ENCODE data around the gene ZW10.
A peak's percentile ranks its signal among the peaks of the same experiment; 100 is the strongest.
"Not testable (repeated sequence)": the region's sequence is repeated elsewhere in the genome, so short reads cannot be mapped to it uniquely, and the experiment has no call there.

The ZW10 gene

GRCh38 chr11:113771964-113772363 is 1.5 kb downstream of the ZW10 start:
- TF ChIP-seq POU2F2 (IDR thresholded peaks at IDR 0.05; ENCODE audit: low read depth, low read length): no peak
- TF ChIP-seq SPI1 (IDR thresholded peaks at IDR 0.05; ENCODE audit: low read depth, low read length): no peak
- no peak for TF ChIP-seq POLR2AphosphoS5 (IDR thresholded peaks at IDR 0.05; ENCODE audit: low read depth, low read length)
- no peak for TF ChIP-seq POLR2A (IDR thresholded peaks at IDR 0.05; ENCODE audit: low read depth, low read length)
- TF ChIP-seq TAF1 (IDR thresholded peaks at IDR 0.05; ENCODE audit: low read depth, low read length): no peak
- no peak for TF ChIP-seq PAX5 (IDR thresholded peaks at IDR 0.05; ENCODE audit: insufficient read depth, low read length, severe bottlenecking)
- DNase-seq (ENCODE audit: insufficient read length, low spot score) (no peak), FAIRE-seq (no peak)

GRCh38 chr11:113764527-113765219 is 8.8 kb downstream of the ZW10 start:
- TF ChIP-seq PAX5 (IDR thresholded peaks at IDR 0.05; ENCODE audit: insufficient read depth, low read length, severe bottlenecking): no peak
- TF ChIP-seq POLR2A (IDR thresholded peaks at IDR 0.05; ENCODE audit: low read depth, low read length): no peak
- no peak for FAIRE-seq
- DNase-seq (ENCODE audit: insufficient read length, low spot score): no peak

GRCh38 chr11:113763040-113763439 is 10.5 kb downstream of the ZW10 start:
- not testable (repeated sequence) for DNase-seq (ENCODE audit: insufficient read length, low spot score); FAIRE-seq

GRCh38 chr11:113760241-113760640 is 13.3 kb downstream of the ZW10 start:
- no peak for FAIRE-seq
- DNase-seq (ENCODE audit: insufficient read length, low spot score): no peak
- no peak for TF ChIP-seq SPI1 (IDR thresholded peaks at IDR 0.05; ENCODE audit: low read depth, low read length)
- TF ChIP-seq TAF1 (IDR thresholded peaks at IDR 0.05; ENCODE audit: low read depth, low read length): no peak
- no peak for TF ChIP-seq PAX5 (IDR thresholded peaks at IDR 0.05; ENCODE audit: insufficient read depth, low read length, severe bottlenecking)
- TF ChIP-seq POLR2AphosphoS5 (IDR thresholded peaks at IDR 0.05; ENCODE audit: low read depth, low read length): no peak
- no peak for TF ChIP-seq POLR2A (IDR thresholded peaks at IDR 0.05; ENCODE audit: low read depth, low read length)
- TF ChIP-seq POU2F2 (IDR thresholded peaks at IDR 0.05; ENCODE audit: low read depth, low read length): no peak

GRCh38 chr11:113752932-113753331 is 20.6 kb downstream of the ZW10 start:
- no peak for TF ChIP-seq SPI1 (IDR thresholded peaks at IDR 0.05; ENCODE audit: low read depth, low read length)
- DNase-seq (ENCODE audit: insufficient read length, low spot score) (no peak), FAIRE-seq (no peak)

GRCh38 chr11:113736323-113736722 is 37.2 kb downstream of the ZW10 start:
- DNase-seq (ENCODE audit: insufficient read length, low spot score) (no peak), FAIRE-seq (no peak)
- TF ChIP-seq PAX5 (IDR thresholded peaks at IDR 0.05; ENCODE audit: insufficient read depth, low read length, severe bottlenecking) (no peak), POLR2A (IDR thresholded peaks at IDR 0.05; ENCODE audit: low read depth, low read length) (no peak)

- DNase-seq (ENCODE audit: insufficient read length, low spot score): no peak
- TF ChIP-seq SPI1 (IDR thresholded peaks at IDR 0.05; ENCODE audit: low read depth, low read length) (no peak), POLR2A (IDR thresholded peaks at IDR 0.05; ENCODE audit: low read depth, low read length) (no peak), POU2F2 (IDR thresholded peaks at IDR 0.05; ENCODE audit: low read depth, low read length) (no peak), PAX5 (IDR thresholded peaks at IDR 0.05; ENCODE audit: insufficient read depth, low read length, severe bottlenecking) (no peak), TAF1 (IDR thresholded peaks at IDR 0.05; ENCODE audit: low read depth, low read length) (no peak), POLR2AphosphoS5 (IDR thresholded peaks at IDR 0.05; ENCODE audit: low read depth, low read length) (no peak)
- FAIRE-seq: no peak
Observed at GRCh38 chr11:113732092-113732491, 41.4 kb downstream of the ZW10 start.

- TF ChIP-seq SPI1 (IDR thresholded peaks at IDR 0.05; ENCODE audit: low read depth, low read length): no peak
- no peak for TF ChIP-seq PAX5 (IDR thresholded peaks at IDR 0.05; ENCODE audit: insufficient read depth, low read length, severe bottlenecking)
- no peak for TF ChIP-seq POLR2A (IDR thresholded peaks at IDR 0.05; ENCODE audit: low read depth, low read length)
- no peak for TF ChIP-seq TAF1 (IDR thresholded peaks at IDR 0.05; ENCODE audit: low read depth, low read length)
- TF ChIP-seq POU2F2 (IDR thresholded peaks at IDR 0.05; ENCODE audit: low read depth, low read length): no peak
- no peak for TF ChIP-seq POLR2AphosphoS5 (IDR thresholded peaks at IDR 0.05; ENCODE audit: low read depth, low read length)
- FAIRE-seq: no peak
Observed at GRCh38 chr11:113730887-113731726, 42.4 kb downstream of the ZW10 start.

GRCh38 chr11:113729456-113729855 is 44.0 kb downstream of the ZW10 start:
- DNase-seq (ENCODE audit: insufficient read length, low spot score): no peak
- FAIRE-seq: no peak
- no peak for TF ChIP-seq TAF1 (IDR thresholded peaks at IDR 0.05; ENCODE audit: low read depth, low read length)

More at GRCh38 chr11:113730887-113731726, 42.4 kb downstream of the ZW10 start:
- DNase-seq (ENCODE audit: insufficient read length, low spot score): no peak

GRCh38 chr11:113728814-113729213 is 44.7 kb downstream of the ZW10 start:
- DNase-seq (ENCODE audit: insufficient read length, low spot score) (no peak), FAIRE-seq (no peak)
- TF ChIP-seq POU2F2 (IDR thresholded peaks at IDR 0.05; ENCODE audit: low read depth, low read length) (no peak), SPI1 (IDR thresholded peaks at IDR 0.05; ENCODE audit: low read depth, low read length) (0 out of 2 replicates have a peak, but pooled peaks have one; percentile 20), PAX5 (IDR thresholded peaks at IDR 0.05; ENCODE audit: insufficient read depth, low read length, severe bottlenecking) (no peak), TAF1 (IDR thresholded peaks at IDR 0.05; ENCODE audit: low read depth, low read length) (no peak), POLR2AphosphoS5 (IDR thresholded peaks at IDR 0.05; ENCODE audit: low read depth, low read length) (no peak), POLR2A (IDR thresholded peaks at IDR 0.05; ENCODE audit: low read depth, low read length) (no peak)

Data from GM12891 (cell line).